Cardiac muscle cell (in vitro differentiated cells and primary cell): ENCODE data around the gene THBD. TPM values are rescaled to one million over a fixed set of nuclear protein-coding genes. Genes with fewer than 3 reads are reported as not detected.

Source experiments
- DNase-seq, 2 donors: peaks; one replicate each; pipeline versions ENCODE4 v3.0.0 to v3.0.0-alpha.2; 2010 to 2017; ENCODE audit warnings: low read depth in 1 of 2, low spot score in 1 of 2
- H3K27ac ChIP-seq: fragments of 200-600 bp; sonication (generic); 2 replicates; pipeline ENCODE4 v1.5.1; 2016
- H3K27me3 ChIP-seq: fragments of 200-600 bp; sonication (generic); 2 replicates; pipeline ENCODE4 v1.6.0; 2016; ENCODE audit warnings: control low read depth
- H3K36me3 ChIP-seq: fragments of 200-600 bp; sonication (generic); 2 replicates; pipeline ENCODE4 v1.5.1; 2016; ENCODE audit warnings: control low read depth
- H3K4me1 ChIP-seq: fragments of 200-600 bp; sonication (generic); 2 replicates; pipeline ENCODE4 v1.8.1; 2017; ENCODE audit warnings: low read depth, mild to moderate bottlenecking, mixed run types
- H3K4me3 ChIP-seq: fragments of 200-600 bp; sonication (generic); 2 replicates; pipeline ENCODE4 v1.5.1; 2016; ENCODE audit warnings: mild to moderate bottlenecking
- H3K9me3 ChIP-seq: fragments of 200-600 bp; sonication (generic); 2 replicates; pipeline ENCODE4 v1.5.1; 2017; ENCODE audit warnings: low read depth, mild to moderate bottlenecking, control low read depth
- polyA plus RNA-seq: library from polyadenylated mRNA; unstranded; fragments of >200 nt; fragmentation: Nextera tagmentation; extraction: Ambion mirVana; gene quantifications from 2 replicates; pipeline ENCODE4 v1.2.1, GENCODE V29; 2016
- total RNA-seq: library from RNA; depleted of rRNA; stranded (reverse); fragments of >200 nt; gene quantifications from 2 replicates; pipeline ENCODE4 v1.2.3, GENCODE V29; 2016
- TF ChIP-seq, protein P1 (sequence below): IDR thresholded peaks from 2 replicates; pipeline ENCODE4 v1.5.1; 2012; ENCODE audit warnings: low read depth, mild to moderate bottlenecking, low read length

The THBD gene
- total and polyA plus RNA-seq, 2 experiments from 2014 or later, result 0.04 to 0.54 TPM

DNA sequence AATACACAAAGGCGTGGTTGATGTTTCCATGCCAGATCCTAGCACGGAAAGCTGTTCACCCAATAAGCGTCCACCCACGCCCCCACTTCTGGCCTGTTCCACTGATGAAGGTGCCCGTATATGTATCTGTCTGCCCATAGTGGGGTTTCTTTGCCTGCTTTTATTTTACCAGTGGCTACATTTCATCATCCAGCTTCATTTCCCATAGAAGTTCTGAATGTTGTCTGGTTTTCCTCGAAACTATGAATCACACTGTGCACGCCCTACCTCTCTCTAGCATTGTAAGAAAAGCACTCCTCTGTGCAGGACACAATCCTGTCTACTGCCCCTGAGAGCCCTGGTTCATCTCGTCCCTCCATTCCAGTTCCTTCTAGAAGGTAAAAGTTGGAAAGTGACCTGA is 45.5 kb upstream of the THBD start:
- H3K27me3 ChIP-seq, result no peaks in the 10 kb centered on the region
- no peak overlapping the region for H3K4me3 ChIP-seq
- DNase-seq, result peak in 1 of 2 donors; percentile 58
- TF ChIP-seq, protein P1, sequence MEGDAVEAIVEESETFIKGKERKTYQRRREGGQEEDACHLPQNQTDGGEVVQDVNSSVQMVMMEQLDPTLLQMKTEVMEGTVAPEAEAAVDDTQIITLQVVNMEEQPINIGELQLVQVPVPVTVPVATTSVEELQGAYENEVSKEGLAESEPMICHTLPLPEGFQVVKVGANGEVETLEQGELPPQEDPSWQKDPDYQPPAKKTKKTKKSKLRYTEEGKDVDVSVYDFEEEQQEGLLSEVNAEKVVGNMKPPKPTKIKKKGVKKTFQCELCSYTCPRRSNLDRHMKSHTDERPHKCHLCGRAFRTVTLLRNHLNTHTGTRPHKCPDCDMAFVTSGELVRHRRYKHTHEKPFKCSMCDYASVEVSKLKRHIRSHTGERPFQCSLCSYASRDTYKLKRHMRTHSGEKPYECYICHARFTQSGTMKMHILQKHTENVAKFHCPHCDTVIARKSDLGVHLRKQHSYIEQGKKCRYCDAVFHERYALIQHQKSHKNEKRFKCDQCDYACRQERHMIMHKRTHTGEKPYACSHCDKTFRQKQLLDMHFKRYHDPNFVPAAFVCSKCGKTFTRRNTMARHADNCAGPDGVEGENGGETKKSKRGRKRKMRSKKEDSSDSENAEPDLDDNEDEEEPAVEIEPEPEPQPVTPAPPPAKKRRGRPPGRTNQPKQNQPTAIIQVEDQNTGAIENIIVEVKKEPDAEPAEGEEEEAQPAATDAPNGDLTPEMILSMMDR, result no peak
- no peaks in the 10 kb centered on the region for H3K36me3 ChIP-seq
- no peaks in the 10 kb centered on the region for H3K9me3 ChIP-seq
- no peak overlapping the region for H3K27ac ChIP-seq
- H3K4me1 ChIP-seq, result peaks cover 16% of the 10 kb centered on the region

DNA sequence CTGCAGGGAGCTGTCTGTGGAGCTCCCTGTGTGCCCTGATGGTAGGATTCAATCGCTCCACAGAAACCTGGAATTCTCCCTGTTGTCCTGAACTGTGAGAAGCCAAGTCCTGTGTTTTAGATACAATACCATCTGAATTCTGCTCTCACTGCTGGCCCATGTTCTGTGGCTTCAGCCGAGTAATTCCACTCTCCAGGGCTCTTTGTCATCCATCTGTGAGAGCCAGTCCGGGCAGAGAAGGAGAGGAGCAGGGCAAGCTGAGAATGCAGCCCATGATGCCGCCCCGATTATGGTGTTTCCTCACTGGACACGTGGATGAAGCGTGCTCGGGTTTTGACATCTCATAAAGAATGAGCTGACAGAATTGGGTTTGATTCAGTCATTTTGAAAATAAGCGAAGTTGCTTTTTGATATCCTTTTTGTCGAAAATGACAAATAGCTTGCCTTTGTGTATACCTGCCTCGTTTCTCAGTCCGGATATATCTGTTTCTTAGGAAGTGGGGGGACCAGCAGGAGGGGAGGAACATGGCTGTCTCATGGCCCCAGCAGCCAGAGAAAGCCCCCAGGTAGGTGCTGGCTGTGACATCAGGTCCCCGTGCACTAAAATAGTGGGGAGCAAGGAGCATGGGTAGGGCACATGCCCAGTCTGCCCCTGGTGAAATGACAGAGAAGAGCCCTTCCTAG is 44.9 kb upstream of the THBD start:
- TF ChIP-seq, protein P1, result no peak
- no peak overlapping the region for H3K4me3 ChIP-seq
- no peaks in the 10 kb centered on the region for H3K9me3 ChIP-seq
- H3K27me3 ChIP-seq, result no peaks in the 10 kb centered on the region
- no peak for DNase-seq
- no peaks in the 10 kb centered on the region for H3K36me3 ChIP-seq
- no peak overlapping the region for H3K27ac ChIP-seq
- peaks cover 16% of the 10 kb centered on the region for H3K4me1 ChIP-seq

DNA sequence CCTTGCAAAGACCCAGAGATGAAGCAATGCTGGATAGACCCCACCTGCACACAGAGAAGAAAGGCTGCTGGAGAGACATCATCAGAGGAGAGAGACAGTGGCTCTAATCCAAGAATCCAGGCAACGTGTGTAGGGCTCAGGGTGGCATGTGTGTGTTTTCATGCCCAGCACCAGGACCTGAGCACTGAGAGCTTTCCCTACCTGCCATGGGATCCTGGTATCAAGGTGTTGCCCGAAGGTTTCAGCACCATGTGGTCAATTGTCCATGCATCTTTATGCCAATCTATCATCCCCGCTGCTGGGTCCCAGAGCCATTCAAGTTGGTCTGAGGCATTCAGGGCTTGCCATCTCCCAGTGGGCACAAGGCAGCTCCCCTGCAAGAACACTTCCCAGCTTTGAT is 44.1 kb upstream of the THBD start:
- Histone ChIP-seq H3K4me3 (no peak overlapping the region), H3K27ac (no peak overlapping the region), H3K4me1 (peaks cover 16% of the 10 kb centered on the region), H3K9me3 (no peaks in the 10 kb centered on the region), H3K27me3 (no peaks in the 10 kb centered on the region), H3K36me3 (no peaks in the 10 kb centered on the region)
- DNase-seq, result no peak
- TF ChIP-seq, protein P1, result no peak

GRCh38 chr20:23092861-23093495 is 43.5 kb upstream of the THBD start:
- no peak overlapping the region for H3K27ac ChIP-seq
- no peaks in the 10 kb centered on the region for H3K27me3 ChIP-seq
- H3K4me3 ChIP-seq, result no peak overlapping the region
- no peak for DNase-seq
- H3K4me1 ChIP-seq, result peaks cover 16% of the 10 kb centered on the region
- H3K9me3 ChIP-seq, result no peaks in the 10 kb centered on the region
- TF ChIP-seq, protein P1, result no peak
- H3K36me3 ChIP-seq, result no peaks in the 10 kb centered on the region

GRCh38 chr20:23092384-23092756 is 42.9 kb upstream of the THBD start:
- TF ChIP-seq, protein P1, result no peak
- Histone ChIP-seq H3K27ac (peak overlapping the region; percentile 49), H3K27me3 (no peaks in the 10 kb centered on the region), H3K4me3 (no peak overlapping the region), H3K9me3 (no peaks in the 10 kb centered on the region), H3K36me3 (no peaks in the 10 kb centered on the region), H3K4me1 (peaks cover 16% of the 10 kb centered on the region)
- peak; percentile 37 to 45 for DNase-seq
